SIG-M5 treated with dmso at 0.1 percent for 504 hours (cell line): ENCODE measurements around the gene LMNB1.
"Not testable (repeated sequence)": the region's sequence is repeated elsewhere in the genome, so short reads cannot be mapped to it uniquely, and the experiment has no call there.

ENCODE experiments used
- DNase-seq: peaks from one replicate; lab custom pipeline; 2025; ENCODE audit not compliant: unreplicated experiment; lab: John Stamatoyannopoulos, UW

LMNB1 gene, protein sequence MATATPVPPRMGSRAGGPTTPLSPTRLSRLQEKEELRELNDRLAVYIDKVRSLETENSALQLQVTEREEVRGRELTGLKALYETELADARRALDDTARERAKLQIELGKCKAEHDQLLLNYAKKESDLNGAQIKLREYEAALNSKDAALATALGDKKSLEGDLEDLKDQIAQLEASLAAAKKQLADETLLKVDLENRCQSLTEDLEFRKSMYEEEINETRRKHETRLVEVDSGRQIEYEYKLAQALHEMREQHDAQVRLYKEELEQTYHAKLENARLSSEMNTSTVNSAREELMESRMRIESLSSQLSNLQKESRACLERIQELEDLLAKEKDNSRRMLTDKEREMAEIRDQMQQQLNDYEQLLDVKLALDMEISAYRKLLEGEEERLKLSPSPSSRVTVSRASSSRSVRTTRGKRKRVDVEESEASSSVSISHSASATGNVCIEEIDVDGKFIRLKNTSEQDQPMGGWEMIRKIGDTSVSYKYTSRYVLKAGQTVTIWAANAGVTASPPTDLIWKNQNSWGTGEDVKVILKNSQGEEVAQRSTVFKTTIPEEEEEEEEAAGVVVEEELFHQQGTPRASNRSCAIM

DNA sequence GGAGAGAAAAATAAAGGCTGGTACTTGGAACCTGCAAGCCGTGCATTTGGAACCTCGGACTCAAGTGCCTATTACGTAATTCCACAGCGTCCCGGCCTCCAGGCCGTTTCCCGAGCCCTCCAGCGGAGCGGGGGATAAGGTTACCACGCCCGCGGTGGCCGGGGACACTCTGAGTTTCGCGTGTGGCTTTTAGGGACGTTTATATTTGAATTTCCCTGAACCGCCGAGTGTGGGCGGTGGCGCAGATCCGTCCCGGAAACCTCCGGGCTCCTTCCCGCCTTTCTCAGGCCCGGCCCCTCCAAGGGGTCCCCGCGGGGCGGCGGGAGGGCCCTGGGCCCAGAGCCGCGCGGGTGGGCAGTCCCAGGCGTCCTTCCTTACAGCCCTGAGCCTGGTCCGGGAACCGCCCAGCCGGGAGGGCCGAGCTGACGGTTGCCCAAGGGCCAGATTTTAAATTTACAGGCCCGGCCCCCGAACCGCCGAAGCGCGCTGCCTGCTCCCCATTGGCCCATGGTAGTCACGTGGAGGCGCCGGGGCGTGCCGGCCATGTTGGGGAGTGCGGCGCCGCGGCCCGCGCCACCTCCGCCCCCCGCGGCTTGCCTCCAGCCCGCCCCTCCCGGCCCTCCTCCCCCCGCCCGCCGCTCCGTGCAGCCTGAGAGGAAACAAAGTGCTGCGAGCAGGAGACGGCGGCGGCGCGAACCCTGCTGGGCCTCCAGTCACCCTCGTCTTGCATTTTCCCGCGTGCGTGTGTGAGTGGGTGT lies at the start of gene LMNB1:
TSS of gene LMNB1 (plus strand) at position 638 of the 758 bp plus-strand sequence. CDS start 373 bp downstream, outside the sequence.
- DNase-seq, result peak; percentile 96

DNA sequence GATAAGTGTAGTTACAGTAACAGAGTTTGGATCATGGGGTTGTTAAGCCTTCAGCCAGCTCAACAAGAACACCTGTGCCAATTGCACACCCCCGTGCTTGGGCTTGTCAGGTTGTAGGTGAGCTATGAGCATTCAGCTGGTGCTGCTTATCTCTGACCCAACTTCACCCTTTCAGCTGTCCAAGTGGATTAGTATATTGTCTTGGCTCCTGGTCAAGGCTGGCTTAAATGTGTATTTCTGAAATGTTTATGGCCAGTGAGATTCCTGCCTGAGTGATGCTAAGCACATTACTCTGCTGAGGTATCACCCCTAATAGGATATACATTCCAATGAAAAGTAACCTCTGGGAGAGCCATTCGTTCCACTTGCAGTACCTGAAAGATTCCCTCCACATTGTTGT lies 44.2 kb upstream of the LMNB1 start:
- no peak for DNase-seq

DNA sequence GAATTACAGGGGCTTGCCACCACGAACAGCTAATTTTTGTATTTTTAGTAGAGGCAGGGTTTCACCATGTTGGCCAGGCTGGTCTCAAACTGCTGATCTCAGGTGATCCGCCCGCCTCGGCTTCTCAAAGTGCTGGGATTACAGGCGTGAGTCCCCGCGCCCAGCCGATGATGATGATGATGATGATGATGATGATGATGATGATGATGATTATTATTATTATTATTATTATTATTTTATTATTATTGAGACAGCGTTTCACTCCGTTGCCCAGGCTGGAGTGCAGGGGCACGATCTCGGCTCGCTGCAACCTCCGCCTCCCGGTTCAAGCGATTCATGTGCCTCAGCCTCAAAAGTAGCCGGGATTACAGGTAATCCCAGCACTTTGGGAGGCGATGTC lies 42.4 kb upstream of the LMNB1 start:
- DNase-seq, result not testable (repeated sequence)

DNA sequence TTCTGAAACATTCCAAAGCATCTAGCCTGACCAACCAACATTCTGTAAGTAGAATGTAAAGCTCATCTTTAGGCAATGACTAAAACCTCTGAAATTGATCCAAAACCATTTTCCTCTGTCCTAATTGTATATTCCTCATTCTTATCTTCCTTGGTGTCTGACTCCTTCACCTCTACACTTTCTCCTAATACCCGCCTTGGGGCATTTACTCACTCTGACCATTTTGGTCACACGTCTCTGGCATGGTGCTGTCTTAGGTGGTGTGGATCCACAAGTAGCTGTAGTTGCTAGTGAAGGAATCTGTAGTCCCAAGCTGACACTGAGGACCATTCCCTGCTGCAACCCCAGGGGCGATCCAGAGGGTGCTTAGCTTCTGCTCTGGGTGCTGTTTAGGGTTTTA lies 40.8 kb upstream of the LMNB1 start:
- no peak for DNase-seq

DNA sequence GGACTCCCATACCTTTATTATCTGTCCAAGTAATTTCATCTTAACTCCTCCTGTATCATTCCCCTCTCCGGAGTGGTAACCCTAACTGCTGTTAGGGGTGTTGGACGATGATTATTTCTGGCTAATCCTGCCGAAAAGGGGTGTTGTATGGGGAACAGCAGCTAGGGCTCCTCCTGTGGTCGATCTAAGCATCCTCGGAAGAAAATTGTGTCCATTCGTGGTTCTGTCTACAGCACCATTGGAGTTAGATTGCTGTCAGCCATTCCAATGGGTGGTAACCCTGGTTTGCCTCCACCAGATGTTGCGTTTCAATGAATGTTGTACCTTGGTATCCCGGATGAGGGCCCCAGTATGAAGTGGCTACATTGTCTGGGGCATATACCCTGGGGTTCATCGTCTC lies 35.6 kb upstream of the LMNB1 start:
- DNase-seq, result no peak

DNA sequence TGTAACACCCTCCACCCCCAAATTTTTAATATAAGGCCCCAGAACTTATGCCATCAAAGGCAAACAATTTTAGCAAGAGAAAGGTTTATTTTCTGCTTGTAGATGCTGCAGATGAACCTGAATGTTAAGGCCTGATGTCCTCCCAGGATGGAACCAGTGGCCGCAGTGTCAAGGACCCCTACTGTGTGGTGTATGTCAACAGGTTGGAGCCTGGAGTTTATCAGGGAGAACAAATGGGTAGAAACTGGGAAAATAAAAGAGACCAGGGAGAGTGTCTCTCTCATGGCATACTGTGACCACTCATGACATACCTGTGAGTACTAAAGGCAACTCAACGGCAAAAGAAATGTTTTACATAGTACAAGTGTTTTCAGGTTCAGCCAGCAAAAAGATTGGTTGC lies 34.5 kb upstream of the LMNB1 start:
- DNase-seq, result no peak

DNA sequence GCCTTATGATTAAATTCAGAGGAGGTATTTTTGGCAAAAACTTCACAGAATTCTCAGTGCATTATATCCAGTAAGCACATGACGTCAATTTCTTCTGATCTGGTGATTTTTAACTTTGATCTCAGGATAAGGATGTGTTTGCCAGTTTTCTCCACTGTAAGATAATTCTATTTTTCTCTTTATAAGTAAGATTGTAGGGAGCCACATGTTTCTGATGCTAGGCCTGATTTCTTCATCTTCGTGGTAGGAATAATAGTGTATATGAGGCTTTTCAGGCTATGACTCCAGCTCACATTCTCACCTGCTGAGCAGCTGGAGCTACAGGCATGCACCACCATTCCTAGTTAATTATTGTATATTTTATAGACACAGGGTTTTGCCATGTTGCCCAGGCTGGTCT lies 32.1 kb upstream of the LMNB1 start:
- DNase-seq, result no peak

DNA sequence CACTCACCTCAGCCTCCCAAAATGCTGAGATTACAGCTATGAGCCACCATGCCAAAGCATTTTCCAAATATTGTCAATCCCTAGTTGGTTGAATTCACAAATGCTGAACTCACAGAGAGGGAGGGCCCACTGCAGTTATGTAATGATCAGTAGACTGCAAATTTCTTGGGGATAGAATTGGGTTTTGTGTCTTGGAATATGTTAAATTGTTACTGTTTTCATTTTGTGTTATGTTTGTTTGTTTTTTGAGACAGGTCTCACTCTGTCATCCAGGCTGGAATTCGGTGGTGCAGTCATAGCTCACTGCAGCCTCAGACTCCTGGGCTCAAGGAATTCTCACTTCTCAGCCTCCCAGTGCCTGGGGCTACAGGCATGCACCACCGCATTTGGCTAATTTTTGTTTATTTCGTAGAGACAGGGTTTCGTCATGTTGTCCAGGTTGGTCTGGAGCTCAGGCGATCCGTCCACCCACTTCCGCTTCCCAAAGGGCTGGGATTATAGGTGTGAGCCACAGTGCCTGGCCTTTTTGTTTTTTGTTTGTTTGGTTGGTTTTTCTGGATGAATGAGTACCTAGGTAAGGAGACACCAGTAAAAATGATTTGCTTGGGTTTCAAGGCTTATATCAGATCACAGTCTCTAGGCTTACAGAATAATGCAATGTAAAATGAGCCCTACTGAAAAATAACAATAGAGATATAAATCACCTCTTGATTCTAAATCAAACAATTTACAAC lies 31.5 kb upstream of the LMNB1 start:
- no peak for DNase-seq

DNA sequence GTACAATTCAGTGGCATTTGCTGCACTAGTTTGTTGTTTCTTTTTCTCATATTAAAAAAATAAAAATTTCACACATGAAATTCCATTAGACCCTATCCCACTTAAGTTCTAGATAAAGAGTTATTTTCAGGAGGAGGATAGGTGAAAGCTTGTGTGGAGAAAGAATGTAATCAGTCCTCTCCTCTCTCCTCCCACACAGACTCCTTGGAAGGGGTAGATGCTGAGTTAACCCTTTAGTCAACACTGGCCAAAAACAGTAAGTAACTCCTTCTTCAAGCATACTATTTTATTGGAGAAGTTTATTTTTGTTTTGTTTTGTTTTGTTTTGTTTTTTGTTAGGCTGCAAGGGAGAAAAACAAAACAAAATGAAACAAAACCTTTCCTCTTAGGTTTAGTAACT lies 30.6 kb upstream of the LMNB1 start:
- DNase-seq, result no peak

DNA sequence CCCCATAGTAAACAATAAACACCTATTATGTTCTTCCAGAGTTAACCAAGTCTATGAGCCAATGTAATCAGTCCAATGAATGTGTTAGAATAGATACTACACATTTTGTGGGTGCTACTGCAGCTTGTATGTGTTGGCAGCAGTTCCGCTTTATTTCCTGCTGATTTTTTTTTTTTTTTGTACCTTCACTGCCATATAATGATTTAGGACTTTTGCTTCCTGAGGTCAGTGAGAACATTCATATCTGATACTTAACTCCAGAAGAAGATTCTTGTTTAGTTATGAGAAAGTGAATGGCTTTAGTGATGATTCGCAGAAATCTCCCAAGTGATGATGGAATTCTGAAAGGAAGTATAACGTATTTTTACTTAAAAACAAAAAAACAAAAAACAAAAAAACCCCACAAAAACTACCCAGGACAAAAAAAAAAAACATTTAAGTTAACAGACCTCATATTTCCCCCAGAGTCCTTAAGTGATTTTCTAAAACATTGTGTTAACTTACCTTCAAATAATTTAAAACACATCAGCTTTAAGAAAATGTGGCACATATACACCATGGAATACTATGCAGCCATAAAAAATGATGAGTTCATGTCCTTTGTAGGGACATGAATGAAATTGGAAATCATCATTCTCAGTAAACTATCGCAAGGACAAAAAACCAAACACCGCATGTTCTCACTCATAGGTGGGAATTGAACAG lies 24.7 kb upstream of the LMNB1 start:
- no peak for DNase-seq

DNA sequence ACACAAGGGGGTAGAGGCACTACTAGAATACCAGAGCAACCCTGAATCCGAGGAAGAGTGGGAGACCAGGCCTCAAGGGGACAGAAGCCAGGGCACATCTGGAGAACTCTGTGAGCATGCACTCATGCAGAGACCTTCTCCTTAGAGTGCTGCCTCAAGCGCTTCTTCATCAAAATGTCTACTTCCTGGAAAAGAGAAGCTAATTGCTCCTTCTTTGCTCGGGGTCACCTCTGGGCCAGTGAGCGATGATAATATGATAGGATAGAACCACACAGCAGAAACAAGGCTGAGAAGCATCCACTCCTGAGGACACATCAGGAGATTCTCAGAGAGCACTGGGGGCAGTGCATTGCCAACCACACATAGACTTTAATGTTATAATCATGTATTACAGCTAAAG lies 23.7 kb upstream of the LMNB1 start:
- peak; percentile 32 for DNase-seq

DNA sequence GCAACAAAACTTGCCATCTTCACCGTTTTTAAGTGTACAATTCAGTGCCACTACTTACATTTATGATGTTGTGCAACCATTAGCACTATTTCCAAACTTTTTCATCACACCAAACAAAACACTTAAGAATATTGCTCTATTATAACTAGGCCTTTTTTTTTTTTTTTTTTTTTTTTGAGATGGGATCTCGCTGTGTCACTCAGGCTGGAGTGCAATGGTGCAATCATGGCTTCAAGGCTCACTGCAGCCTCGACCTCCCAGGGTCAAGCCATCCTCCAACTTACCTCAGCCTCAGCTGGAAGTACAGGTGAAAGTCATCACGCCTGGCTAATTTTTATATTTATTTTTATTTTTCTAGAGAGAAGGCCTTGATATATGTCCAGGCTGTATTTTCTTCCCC lies 22.3 kb upstream of the LMNB1 start:
- peak; percentile 76 for DNase-seq

DNA sequence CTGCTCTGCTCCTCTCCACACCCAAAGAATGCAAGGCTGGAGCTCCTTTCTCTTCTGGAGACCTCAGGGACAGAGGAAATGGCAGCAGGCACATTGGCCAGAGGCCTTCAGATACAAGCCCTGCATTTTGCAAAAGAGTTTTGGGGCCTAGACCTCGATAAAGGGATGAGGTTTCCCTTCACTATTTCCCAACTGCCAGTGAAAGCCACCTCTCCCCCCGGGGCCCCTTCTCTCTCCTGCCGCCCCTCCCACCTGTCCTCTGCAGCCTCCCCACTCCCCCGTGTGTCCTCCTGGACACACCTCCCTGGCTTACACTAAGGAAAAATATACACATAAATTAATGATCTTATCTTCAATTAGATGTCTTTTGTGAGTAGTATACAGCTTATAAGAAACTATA lies 21.3 kb upstream of the LMNB1 start:
- DNase-seq, result peak; percentile 80

DNA sequence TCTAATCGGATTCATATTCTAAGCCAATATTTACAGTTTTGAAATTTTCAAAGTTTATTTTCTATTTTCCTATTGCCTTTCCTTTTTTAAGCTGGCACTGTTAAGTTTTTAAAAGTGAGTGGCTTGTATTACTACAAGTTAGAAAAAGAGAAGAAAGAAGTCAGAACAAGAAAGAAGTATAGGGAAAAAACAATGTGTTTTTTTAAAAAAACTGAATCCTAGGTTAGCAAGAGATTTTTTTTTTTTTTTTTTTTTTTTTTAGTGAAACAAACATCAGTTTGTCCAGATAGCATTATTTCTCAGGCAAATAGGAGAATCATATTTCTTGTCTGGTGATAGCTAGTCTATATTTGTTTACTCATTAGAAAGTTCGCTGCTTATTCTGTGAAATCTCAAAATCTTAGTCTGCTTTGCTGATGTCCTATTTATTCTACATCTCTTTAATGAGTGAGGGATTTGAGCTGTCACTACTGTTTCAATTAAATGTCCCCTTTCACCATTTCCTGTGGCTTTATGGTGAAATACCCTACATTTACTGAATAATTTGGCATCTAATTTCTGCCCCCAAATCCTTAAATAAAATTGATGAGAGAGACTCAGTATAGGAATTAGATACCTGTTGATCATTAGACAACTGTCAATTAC lies 19.1 kb upstream of the LMNB1 start:
- DNase-seq, result peak; percentile 81

DNA sequence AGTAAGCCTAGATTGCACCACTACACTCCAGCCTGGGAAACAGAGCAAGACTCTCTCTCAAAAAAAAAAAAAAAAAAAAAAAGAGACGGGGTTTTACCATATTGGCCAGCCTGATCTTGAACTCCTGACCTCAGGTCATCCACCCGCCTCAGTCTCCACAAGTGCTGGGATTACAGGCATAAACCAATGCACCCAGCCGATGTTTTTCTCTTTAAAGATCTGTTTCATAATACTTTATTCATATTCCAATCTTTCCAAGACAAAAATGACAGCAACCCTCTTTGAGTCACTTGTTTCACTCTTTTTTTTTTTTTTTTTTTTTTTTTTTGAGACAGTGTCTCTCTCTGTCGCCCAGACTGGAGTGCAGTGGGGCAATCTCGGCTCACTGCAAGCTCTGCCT lies 13.6 kb upstream of the LMNB1 start:
- no peak for DNase-seq

DNA sequence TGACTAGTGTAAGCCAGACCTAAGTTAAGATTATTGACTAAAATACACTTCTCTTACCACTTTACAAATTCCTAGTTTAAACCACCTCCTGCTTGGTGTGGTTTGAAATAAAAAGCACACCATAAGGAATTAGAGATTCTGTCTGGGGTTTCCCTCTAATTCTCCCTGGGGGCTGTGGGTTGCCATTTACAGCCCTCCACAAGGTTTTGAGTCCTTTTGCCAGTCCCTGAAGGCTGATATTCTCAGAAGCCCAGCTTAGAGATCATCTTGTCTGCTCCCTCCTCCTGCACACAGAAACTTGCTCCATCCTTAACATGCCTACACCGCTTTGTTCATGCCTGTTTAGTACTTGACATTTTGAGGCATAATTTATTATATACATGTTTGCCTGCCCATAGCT lies 7.2 kb upstream of the LMNB1 start:
- no peak for DNase-seq

DNA sequence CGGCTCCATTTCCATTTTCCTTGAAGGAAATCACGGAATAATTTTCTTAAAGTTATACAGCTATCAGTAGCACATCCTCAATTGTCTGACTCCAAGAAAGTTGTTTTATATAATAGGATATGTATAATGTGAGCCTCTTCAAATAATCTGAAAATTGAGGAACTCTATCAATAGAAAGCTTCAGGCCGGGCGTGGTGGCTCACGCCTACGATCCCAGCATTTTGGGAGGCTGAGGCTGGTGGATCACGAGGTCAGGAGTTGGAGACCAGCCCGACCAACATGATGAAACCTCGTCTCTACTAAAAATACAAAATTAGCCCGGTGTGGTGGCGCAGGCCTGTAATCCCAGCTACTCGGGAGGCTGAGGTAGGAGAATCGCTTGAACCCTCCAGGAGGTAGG lies 3.4 kb upstream of the LMNB1 start:
- not testable (repeated sequence) for DNase-seq

DNA sequence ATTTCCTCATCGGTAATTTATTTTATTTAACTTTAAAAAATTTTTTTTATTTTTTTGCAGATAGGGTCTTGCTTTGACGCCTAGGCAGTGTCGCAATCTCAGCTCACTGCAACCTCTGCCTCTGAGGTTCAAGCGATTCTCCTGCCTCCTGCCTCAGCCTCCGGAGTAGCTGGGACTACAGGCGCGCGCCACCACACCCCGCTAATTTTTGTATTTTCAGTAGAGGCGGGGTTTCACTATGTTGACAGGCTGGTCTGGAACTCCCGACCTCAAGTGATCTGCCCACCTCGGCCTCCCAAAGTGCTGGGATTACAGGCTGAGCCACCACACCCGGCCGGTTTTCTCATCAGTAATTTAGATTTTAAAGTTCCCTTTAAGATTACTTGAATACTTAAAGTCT lies 2.3 kb upstream of the LMNB1 start:
- DNase-seq, result not testable (repeated sequence)

DNA sequence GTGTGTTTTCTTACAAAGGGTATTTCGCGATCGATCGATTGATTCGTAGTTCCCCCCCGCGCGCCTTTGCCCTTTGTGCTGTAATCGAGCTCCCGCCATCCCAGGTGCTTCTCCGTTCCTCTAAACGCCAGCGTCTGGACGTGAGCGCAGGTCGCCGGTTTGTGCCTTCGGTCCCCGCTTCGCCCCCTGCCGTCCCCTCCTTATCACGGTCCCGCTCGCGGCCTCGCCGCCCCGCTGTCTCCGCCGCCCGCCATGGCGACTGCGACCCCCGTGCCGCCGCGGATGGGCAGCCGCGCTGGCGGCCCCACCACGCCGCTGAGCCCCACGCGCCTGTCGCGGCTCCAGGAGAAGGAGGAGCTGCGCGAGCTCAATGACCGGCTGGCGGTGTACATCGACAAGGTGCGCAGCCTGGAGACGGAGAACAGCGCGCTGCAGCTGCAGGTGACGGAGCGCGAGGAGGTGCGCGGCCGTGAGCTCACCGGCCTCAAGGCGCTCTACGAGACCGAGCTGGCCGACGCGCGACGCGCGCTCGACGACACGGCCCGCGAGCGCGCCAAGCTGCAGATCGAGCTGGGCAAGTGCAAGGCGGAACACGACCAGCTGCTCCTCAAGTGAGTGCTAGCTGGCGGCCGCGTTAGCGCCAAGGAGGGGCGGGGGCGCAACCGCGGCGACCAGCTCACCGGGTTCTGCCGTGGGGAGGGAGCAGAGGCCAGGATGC lies 480 bp downstream of the LMNB1 start:
- DNase-seq, result no peak
